Neural crest cell (in vitro differentiated cells): ENCODE measurements around the gene PPP2CA. TPM values are rescaled to one million over a fixed set of nuclear protein-coding genes. Genes with fewer than 3 reads are reported as not detected.
"Not testable (repeated sequence)": the region's sequence is repeated elsewhere in the genome, so short reads cannot be mapped to it uniquely, and the experiment has no call there.

ENCODE experiments used
- DNase-seq: peaks from one replicate; pipeline ENCODE4 v3.0.0; 2021; ENCODE audit warnings: low read depth, mixed read lengths, low spot score
- H3K27ac Mint-ChIP-seq: one replicate; pipeline ENCODE4 v1.8.0; 2021; ENCODE audit warnings: mild to moderate bottlenecking, mixed read lengths; ENCODE audit not compliant: unreplicated experiment
- H3K27me3 Mint-ChIP-seq: 2 replicates; pipeline ENCODE4 v1.8.0; 2021; ENCODE audit warnings: low read depth, mild to moderate bottlenecking, mixed read lengths
- H3K36me3 Mint-ChIP-seq: 2 replicates; pipeline ENCODE4 v1.8.0; 2021; ENCODE audit warnings: low read depth, mild to moderate bottlenecking, mixed read lengths
- H3K4me1 Mint-ChIP-seq: 2 replicates; pipeline ENCODE4 v1.8.0; 2021; ENCODE audit warnings: mixed read lengths
- H3K4me3 Mint-ChIP-seq: one replicate; pipeline ENCODE4 v1.8.0; 2021; ENCODE audit warnings: mild to moderate bottlenecking, mixed read lengths
- H3K9me3 Mint-ChIP-seq: 2 replicates; pipeline ENCODE4 v1.8.0; 2021; ENCODE audit warnings: mixed read lengths
- CTCF ChIP-seq: fragments of 200-600 bp; sonication (generic); conservative IDR thresholded peaks from 2 replicates; pipeline ENCODE4 v1.5.0; 2021; ENCODE audit warnings: antibody characterized with exemption, mild to moderate bottlenecking
- total RNA-seq: library from RNA; stranded (reverse); gene quantifications from 2 replicates; pipeline ENCODE4 v1.2.1, GENCODE V29; 2021

The PPP2CA gene
- total RNA-seq, 1 donor from 2014 or later: 212 TPM

- H3K36me3 Mint-ChIP-seq: no peaks in the 10 kb centered on the region
- peaks cover 3% of the 10 kb centered on the region for H3K27me3 Mint-ChIP-seq
- no peak for DNase-seq
- no peaks in the 10 kb centered on the region for H3K9me3 Mint-ChIP-seq
- no peak overlapping the region for H3K27ac Mint-ChIP-seq
- no peak for TF ChIP-seq CTCF
- H3K4me1 Mint-ChIP-seq: no peaks in the 10 kb centered on the region
- no peak overlapping the region for H3K4me3 Mint-ChIP-seq
These were observed 29.7 kb upstream of the PPP2CA start for GRCh38 chr5:134255418-134256150.

- H3K4me1 Mint-ChIP-seq, H3K36me3 Mint-ChIP-seq, H3K4me3 Mint-ChIP-seq, DNase-seq, H3K27ac Mint-ChIP-seq, H3K27me3 Mint-ChIP-seq, H3K9me3 Mint-ChIP-seq: not testable (repeated sequence)
These were observed 27.7 kb upstream of the PPP2CA start for GRCh38 chr5:134253368-134254153.

- Mint-ChIP-seq H3K27ac (no peak overlapping the region), H3K27me3 (peaks cover 3% of the 10 kb centered on the region), H3K4me3 (no peak overlapping the region), H3K9me3 (no peaks in the 10 kb centered on the region), H3K36me3 (no peaks in the 10 kb centered on the region), H3K4me1 (peaks cover 2% of the 10 kb centered on the region)
- TF ChIP-seq CTCF: no peak
- no peak for DNase-seq
These were observed 26.8 kb upstream of the PPP2CA start for GRCh38 chr5:134252671-134253070.

GRCh38 chr5:134250949-134251348 is 25.1 kb upstream of the PPP2CA start:
- Mint-ChIP-seq H3K9me3 (no peaks in the 10 kb centered on the region), H3K27me3 (peaks cover 3% of the 10 kb centered on the region), H3K27ac (no peak overlapping the region), H3K36me3 (no peaks in the 10 kb centered on the region), H3K4me1 (peaks cover 5% of the 10 kb centered on the region), H3K4me3 (no peak overlapping the region)
- DNase-seq: no peak
- no peak for TF ChIP-seq CTCF

- Mint-ChIP-seq H3K4me1 (peaks cover 5% of the 10 kb centered on the region), H3K9me3 (no peaks in the 10 kb centered on the region), H3K4me3 (no peak overlapping the region), H3K27me3 (peaks cover 3% of the 10 kb centered on the region), H3K36me3 (no peaks in the 10 kb centered on the region), H3K27ac (no peak overlapping the region)
- TF ChIP-seq CTCF: no peak
- no peak for DNase-seq
These were observed 23.9 kb upstream of the PPP2CA start for GRCh38 chr5:134249469-134250379.
